Measurements from ENCODE around the gene ZBTB16. TPM values are rescaled to one million over a fixed set of nuclear protein-coding genes. Genes with fewer than 3 reads are reported as not detected.

Gene ZBTB16
- total and polyA plus RNA-seq, 9 donors: 12.7 to 160 (median 68.7) TPM

DNA sequence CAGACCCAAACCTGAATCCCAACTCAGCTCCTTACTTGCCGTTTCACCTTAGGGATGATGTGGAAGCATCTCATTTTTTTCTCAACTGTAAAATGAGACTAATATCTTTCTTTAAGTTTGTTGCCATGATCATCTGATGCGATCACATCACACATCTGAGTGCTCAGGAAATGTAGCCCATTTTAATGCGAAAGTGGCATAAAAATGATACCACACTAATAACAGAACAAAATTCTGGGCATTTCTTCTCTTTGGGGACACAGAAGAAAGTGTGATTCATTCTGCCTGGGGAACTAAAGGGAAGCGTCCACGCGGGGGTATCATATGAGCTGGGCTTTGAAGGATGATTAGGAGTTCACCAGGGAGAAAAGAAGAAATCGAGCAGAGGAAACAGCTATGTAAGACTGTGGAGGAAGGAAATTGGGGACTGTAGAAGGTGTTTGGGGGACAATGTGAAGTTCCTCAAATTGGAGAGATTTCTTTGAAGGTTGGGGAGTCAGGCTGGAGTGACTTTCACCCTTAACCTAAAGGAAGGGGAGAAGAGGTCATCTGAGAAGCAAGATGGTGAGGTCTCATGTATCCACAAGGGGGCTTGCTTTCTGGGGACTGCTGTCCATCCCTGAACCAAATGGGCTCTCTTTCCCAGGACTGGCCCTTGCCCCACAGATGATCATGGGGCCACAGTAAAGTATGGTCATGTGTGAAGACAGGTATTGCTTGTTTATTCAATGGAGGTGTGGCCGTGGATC is 187.0 kb downstream of the ZBTB16 start:
- H3K4me3 ChIP-seq: no peak overlapping the region
- H3K4me1 ChIP-seq (ENCODE audit: insufficient read depth): peaks cover 7% of the 10 kb centered on the region
- TF ChIP-seq POLR2A (IDR thresholded peaks at IDR 0.05): no peak
- no peak for TF ChIP-seq EP300 (IDR thresholded peaks at IDR 0.05)
- TF ChIP-seq, protein P1, sequence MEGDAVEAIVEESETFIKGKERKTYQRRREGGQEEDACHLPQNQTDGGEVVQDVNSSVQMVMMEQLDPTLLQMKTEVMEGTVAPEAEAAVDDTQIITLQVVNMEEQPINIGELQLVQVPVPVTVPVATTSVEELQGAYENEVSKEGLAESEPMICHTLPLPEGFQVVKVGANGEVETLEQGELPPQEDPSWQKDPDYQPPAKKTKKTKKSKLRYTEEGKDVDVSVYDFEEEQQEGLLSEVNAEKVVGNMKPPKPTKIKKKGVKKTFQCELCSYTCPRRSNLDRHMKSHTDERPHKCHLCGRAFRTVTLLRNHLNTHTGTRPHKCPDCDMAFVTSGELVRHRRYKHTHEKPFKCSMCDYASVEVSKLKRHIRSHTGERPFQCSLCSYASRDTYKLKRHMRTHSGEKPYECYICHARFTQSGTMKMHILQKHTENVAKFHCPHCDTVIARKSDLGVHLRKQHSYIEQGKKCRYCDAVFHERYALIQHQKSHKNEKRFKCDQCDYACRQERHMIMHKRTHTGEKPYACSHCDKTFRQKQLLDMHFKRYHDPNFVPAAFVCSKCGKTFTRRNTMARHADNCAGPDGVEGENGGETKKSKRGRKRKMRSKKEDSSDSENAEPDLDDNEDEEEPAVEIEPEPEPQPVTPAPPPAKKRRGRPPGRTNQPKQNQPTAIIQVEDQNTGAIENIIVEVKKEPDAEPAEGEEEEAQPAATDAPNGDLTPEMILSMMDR (IDR thresholded peaks at IDR 0.05): no peak
- H3K9me3 ChIP-seq: no peaks in the 10 kb centered on the region
- intact Hi-C loops (cut with DNase I): loop anchor here in 1 of 4 donors (5.0 kb wide), 1 partner anchor 39 kb away; no protein-coding TSS in a partner anchor
- 95 to 96% (median 96%) methylated on average over 8 of the region's 8 CpGs for WGBS, 3 donors
- no peaks in the 10 kb centered on the region for H3K27me3 ChIP-seq
- H3K36me3 ChIP-seq: no peaks in the 10 kb centered on the region
- no peak for DNase-seq
- no peak overlapping the region for H3K27ac ChIP-seq

DNA sequence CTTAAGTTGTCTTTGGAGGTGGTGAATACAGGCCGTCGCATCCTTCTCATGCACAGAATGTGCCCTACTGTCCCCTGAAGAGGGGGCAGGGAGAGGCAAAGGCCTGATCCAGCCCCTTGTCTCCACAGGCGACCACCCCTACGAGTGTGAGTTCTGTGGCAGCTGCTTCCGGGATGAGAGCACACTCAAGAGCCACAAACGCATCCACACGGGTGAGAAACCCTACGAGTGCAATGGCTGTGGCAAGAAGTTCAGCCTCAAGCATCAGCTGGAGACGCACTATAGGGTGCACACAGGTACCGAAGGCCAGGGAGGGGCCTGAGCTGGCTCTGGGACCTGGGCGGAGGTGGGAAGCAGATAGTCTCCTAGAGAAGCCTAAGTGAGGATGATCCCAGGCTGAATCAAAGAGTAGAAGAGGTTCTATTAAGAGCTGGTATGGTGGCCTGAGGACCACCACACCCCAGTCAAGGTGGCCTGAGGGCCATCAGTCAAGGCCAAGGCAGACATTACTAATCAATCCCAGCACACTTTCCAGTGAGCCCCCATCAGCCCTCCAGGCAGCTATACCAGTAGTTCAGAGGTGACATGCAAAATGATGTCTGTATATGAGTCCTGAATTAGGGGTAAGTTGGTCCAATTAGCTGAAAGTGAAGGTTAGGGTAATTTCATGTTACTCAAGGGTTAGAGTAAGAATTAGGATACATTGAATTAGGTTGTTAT is 187.7 kb downstream of the ZBTB16 start:
- WGBS, 3 donors: 94 to 97% (median 96%) methylated on average over 11 of the region's 11 CpGs
- H3K9me3 ChIP-seq: no peaks in the 10 kb centered on the region
- H3K4me1 ChIP-seq (ENCODE audit: insufficient read depth): peaks cover 10% of the 10 kb centered on the region
- H3K27ac ChIP-seq: no peak overlapping the region
- no peak overlapping the region for H3K4me3 ChIP-seq
- no peaks in the 10 kb centered on the region for H3K27me3 ChIP-seq
- DNase-seq: no peak
- no peak for TF ChIP-seq POLR2A (IDR thresholded peaks at IDR 0.05)
- TF ChIP-seq, protein P1 (IDR thresholded peaks at IDR 0.05): no peak
- no peak for TF ChIP-seq EP300 (IDR thresholded peaks at IDR 0.05)
- H3K36me3 ChIP-seq: no peaks in the 10 kb centered on the region
- intact Hi-C loops (cut with DNase I): loop anchor here in 1 of 4 donors (5.0 kb wide), 1 partner anchor 40 kb away; no protein-coding TSS in a partner anchor

DNA sequence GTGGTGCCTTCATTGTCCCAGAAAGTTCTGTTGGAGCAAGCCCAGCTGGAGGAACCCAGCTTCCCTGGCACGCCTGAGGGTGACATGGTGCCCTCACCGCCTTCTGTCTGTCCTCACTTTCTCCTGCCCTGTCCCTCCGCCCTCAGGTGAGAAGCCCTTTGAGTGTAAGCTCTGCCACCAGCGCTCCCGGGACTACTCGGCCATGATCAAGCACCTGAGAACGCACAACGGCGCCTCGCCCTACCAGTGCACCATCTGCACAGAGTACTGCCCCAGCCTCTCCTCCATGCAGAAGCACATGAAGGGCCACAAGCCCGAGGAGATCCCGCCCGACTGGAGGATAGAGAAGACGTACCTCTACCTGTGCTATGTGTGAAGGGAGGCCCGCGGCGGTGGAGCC is 190.7 kb downstream of the ZBTB16 start:
- peak overlapping the region in 1 of 2 donors; percentile 39 for H3K27ac ChIP-seq
- intact Hi-C loops (cut with DNase I): loop anchor here in 2 of 4 donors (10.0 kb wide), 2 partner anchors 55 to 75 kb away; no protein-coding TSS in a partner anchor
- no peaks in the 10 kb centered on the region for H3K27me3 ChIP-seq
- DNase-seq: no peak
- TF ChIP-seq POLR2A (IDR thresholded peaks at IDR 0.05) (no peak), EP300 (IDR thresholded peaks at IDR 0.05) (no peak)
- TF ChIP-seq, protein P1 (IDR thresholded peaks at IDR 0.05): no peak
- H3K36me3 ChIP-seq: no peaks in the 10 kb centered on the region
- no peak overlapping the region for H3K4me3 ChIP-seq
- no peaks in the 10 kb centered on the region for H3K9me3 ChIP-seq
- H3K4me1 ChIP-seq (ENCODE audit: insufficient read depth): peaks cover 12% of the 10 kb centered on the region
- 94 to 97% (median 95%) methylated on average over 17 of the region's 17 CpGs for WGBS, 3 donors

DNA sequence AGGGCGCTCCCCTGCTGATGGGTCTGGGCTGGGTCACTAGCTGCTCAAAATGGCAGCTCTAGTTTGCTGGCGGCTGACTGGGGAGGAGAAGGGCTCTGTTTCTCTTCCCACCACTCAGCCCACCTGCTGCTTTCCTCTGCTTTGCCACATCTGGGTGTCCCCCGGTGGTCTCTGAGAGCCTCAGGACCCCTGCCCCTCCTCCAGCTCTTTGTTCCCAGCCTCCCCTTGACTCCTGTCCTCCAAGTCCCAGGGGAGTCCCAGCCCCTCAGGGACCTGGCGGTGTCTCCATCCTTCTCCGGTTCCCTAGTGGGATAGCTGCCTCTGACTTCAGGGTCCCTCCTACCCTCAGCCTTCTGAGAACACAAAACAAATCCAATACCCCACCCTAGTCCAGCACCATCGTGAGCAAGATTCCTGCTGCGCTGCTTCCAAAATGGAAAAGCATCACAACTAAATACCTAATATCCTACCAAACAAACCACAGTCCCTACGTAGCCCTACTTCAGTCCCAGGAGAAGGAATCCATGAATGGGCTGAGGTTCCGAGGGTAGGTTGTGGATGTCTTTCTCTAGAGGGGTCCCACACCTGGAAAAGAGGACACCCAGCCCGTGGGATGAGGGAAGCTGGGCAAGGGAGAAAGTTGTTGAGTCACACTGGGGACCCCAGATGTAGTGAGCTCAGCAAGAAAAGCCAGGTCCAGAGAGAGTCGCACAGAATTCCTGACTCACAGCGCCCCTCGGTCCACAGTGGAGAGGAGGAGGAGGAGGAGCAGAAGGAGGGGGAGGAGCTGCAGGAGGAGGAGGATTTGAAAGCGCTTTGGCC is 191.7 kb downstream of the ZBTB16 start:
- WGBS, 3 donors: 57 to 67% (median 58%) methylated on average over 14 of the region's 14 CpGs
- intact Hi-C loops (cut with DNase I): loop anchor here in 2 of 4 donors (10.0 kb wide), 2 partner anchors 56 to 76 kb away; no protein-coding TSS in a partner anchor
- Histone ChIP-seq H3K27me3 (no peaks in the 10 kb centered on the region), H3K27ac (peak overlapping the region; percentile 39 to 78), H3K4me1 (ENCODE audit: insufficient read depth) (peaks cover 12% of the 10 kb centered on the region), H3K36me3 (no peaks in the 10 kb centered on the region), H3K9me3 (no peaks in the 10 kb centered on the region), H3K4me3 (no peak overlapping the region)
- no peak for TF ChIP-seq POLR2A (IDR thresholded peaks at IDR 0.05)
- TF ChIP-seq, protein P1 (IDR thresholded peaks at IDR 0.05): peak in 1 of 3 donors; percentile 10
- DNase-seq: peak; percentile 71 to 87 (median 79)

Data from ovary (tissue), 9 donors.